Activated B cell treated with CpG ODN at 0.5 μM for 24 hours (primary cell): ENCODE results near the gene GART. TPM values are rescaled to one million over a fixed set of nuclear protein-coding genes. Genes with fewer than 3 reads are reported as not detected.
"Not testable (repeated sequence)": the region's sequence is repeated elsewhere in the genome, so short reads cannot be mapped to it uniquely, and the experiment has no call there.

Experiments used
- ATAC-seq: fragments of 200-7000 bp; cut with Tn5 transposase; one replicate; pipeline ENCODE4 v1.10.0; 2021; ENCODE audit warnings: low read depth, mild to moderate bottlenecking, moderate library complexity
- CTCF ChIA-PET: fragments of 350-600 bp; sonication (Branson Sonifier 250); formaldehyde crosslinking; loops from one replicate; lab custom pipeline; 2021; ENCODE audit warnings: antibody characterized with exemption; lab: Charles Lee
- POLR2A ChIA-PET: fragments of 350-600 bp; sonication (Branson Sonifier 250); formaldehyde crosslinking; loops from one replicate; lab custom pipeline; 2021; ENCODE audit warnings: antibody characterized with exemption; lab: Charles Lee
- DNase-seq: peaks from one replicate; pipeline ENCODE4 v3.0.0; 2022
- H3K27ac Mint-ChIP-seq: one replicate; pipeline ENCODE4 v1.8.0; 2020; ENCODE audit warnings: mixed read lengths
- H3K27me3 Mint-ChIP-seq: one replicate; pipeline ENCODE4 v1.8.0; 2021; ENCODE audit warnings: mixed read lengths
- H3K36me3 Mint-ChIP-seq: one replicate; pipeline ENCODE4 v1.8.0; 2021; ENCODE audit warnings: low read depth, mixed read lengths
- H3K4me1 Mint-ChIP-seq: one replicate; pipeline ENCODE4 v1.8.0; 2021; ENCODE audit warnings: mixed read lengths
- H3K4me3 Mint-ChIP-seq: one replicate; pipeline ENCODE4 v1.8.0; 2020; ENCODE audit warnings: mild to moderate bottlenecking, mixed read lengths
- H3K9me3 Mint-ChIP-seq: one replicate; pipeline ENCODE4 v1.8.0; 2020; ENCODE audit warnings: mixed read lengths
- intact Hi-C: fragments of 100-400 bp; cut with micrococcal nuclease; formaldehyde crosslinking; loops from one replicate; pipeline ENCODE4 v1.15.1; 2024
- total RNA-seq: library from RNA; stranded (reverse); gene quantifications from 2 replicates; pipeline ENCODE4 v1.2.3, GENCODE V29; 2022
- TF ChIP-seq, protein P1 (sequence below): fragments of 200-600 bp; IDR thresholded peaks from one replicate; pipeline ENCODE4 v1.8.0; 2022; ENCODE audit warnings: antibody characterized with exemption, mild to moderate bottlenecking

The GART gene
- total RNA-seq, 1 donor from 2014 or later, result 106 TPM

DNA sequence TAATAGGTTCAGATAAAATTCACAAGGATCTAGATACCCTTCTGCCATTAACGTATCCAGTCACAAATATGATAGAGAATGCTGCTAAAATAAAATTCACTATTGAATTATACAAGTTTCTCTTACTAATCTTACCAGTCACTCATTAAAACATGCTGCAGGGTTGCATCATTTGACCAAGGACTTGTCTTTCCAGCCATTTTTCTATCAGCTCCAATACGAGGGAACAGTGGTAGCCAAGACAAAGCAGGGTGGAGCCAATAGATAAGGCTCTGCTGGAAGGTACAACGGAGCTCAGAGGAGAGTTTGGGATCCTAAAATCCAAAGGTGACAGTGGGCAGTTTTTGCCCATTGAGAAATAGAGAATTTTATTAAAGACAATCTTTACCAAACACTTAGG lies 42.5 kb upstream of the GART start:
- CTCF ChIA-PET, result no interaction called here
- POLR2A ChIA-PET, result interaction anchor here (0.6 kb wide), 1 partner anchor 29 kb away, joined by 5 read pairs; no protein-coding TSS in a partner anchor
- intact Hi-C loops, result no loop called here
- TF ChIP-seq, protein P1, sequence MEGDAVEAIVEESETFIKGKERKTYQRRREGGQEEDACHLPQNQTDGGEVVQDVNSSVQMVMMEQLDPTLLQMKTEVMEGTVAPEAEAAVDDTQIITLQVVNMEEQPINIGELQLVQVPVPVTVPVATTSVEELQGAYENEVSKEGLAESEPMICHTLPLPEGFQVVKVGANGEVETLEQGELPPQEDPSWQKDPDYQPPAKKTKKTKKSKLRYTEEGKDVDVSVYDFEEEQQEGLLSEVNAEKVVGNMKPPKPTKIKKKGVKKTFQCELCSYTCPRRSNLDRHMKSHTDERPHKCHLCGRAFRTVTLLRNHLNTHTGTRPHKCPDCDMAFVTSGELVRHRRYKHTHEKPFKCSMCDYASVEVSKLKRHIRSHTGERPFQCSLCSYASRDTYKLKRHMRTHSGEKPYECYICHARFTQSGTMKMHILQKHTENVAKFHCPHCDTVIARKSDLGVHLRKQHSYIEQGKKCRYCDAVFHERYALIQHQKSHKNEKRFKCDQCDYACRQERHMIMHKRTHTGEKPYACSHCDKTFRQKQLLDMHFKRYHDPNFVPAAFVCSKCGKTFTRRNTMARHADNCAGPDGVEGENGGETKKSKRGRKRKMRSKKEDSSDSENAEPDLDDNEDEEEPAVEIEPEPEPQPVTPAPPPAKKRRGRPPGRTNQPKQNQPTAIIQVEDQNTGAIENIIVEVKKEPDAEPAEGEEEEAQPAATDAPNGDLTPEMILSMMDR, result no peak
- Mint-ChIP-seq H3K36me3 (peaks cover under 1% of the 10 kb centered on the region), H3K4me1 (peaks cover 10% of the 10 kb centered on the region), H3K27ac (no peak overlapping the region), H3K9me3 (no peaks in the 10 kb centered on the region), H3K4me3 (no peak overlapping the region), H3K27me3 (no peaks in the 10 kb centered on the region)
- DNase-seq (no peak), ATAC-seq (no peak)

DNA sequence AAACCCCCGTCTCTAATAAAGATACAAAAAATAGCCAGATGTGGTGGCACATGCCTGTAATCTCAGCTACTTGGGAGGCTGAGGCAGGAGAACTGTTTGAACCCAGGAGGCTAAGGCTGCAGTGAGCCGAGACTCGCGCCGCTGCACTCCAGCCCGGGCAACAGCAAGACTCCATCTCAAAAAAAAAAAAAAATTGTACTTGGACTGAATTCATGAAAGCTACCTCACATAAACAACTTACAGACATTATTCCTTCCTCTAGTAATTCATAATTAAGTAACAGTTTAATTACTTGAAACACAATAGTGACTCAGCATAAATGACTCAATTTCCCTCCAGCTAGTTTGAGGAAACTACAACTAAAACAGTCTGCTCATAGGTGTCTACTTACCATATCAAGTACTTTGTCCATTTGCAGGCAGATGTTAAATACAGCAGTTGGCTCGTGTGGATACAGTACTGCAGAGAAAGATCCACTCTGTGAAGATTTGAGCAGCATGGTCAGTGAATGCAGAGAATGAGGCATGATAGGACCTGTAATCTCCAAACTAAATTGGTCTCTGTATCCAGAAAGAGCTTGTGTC lies 37.1 kb upstream of the GART start:
- CTCF ChIA-PET, result interaction anchor here (0.7 kb wide), 1 partner anchor 27 kb away, joined by 3 read pairs; no protein-coding TSS in a partner anchor
- no peak overlapping the region for H3K27ac Mint-ChIP-seq
- ATAC-seq (no peak), DNase-seq (no peak)
- intact Hi-C loops, result no loop called here
- no peaks in the 10 kb centered on the region for H3K4me1 Mint-ChIP-seq
- H3K4me3 Mint-ChIP-seq, result no peak overlapping the region
- peaks cover 44% of the 10 kb centered on the region for H3K36me3 Mint-ChIP-seq
- no peaks in the 10 kb centered on the region for H3K27me3 Mint-ChIP-seq
- H3K9me3 Mint-ChIP-seq, result no peaks in the 10 kb centered on the region
- POLR2A ChIA-PET, result interaction anchor here (0.7 kb wide), 1 partner anchor 807 kb away, joined by 6 read pairs; no protein-coding TSS in a partner anchor
- TF ChIP-seq, protein P1, result no peak

DNA sequence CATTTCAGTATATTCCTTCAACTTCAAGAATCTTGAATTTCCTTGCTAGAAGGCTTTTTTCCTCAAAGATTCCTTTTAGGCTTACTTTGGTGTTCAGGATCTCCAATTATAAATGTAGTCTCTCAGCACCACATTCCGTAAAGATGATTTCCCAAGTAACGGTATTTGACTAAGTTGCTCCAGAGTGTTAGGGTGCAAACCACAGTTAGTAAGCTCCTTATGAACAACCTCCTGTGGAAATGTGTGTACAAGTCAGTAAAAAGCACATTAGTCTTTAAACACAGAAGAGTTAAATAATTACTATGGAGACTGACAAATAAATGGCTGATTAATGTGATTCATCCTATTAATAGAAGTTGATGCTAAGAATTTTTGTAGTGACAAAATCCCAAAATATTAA lies 36.3 kb upstream of the GART start:
- TF ChIP-seq, protein P1, result no peak
- ATAC-seq, result no peak

DNA sequence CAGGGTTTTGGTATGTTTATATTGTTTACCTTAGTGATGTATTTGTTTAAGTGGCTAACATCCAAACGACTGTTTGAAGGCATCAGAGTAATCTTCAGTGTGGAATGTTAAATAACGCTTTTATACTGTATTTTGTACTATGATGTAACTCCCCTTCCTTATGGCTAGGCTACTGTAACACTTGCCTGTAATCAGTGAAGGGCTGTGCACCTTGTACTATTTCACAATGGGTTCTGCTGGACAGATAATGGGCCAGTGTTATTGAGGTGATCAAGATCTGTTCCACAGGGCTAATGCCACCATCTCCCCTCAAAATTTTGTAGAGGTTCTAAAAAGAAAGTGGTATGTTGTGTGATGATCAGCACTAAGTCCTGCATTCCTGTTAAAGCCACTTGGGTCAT lies 34.8 kb upstream of the GART start:
- CTCF ChIA-PET, intact Hi-C loops, POLR2A ChIA-PET, DNase-seq, H3K27me3 Mint-ChIP-seq, H3K9me3 Mint-ChIP-seq, H3K27ac Mint-ChIP-seq, H3K4me1 Mint-ChIP-seq, H3K4me3 Mint-ChIP-seq, ATAC-seq: not testable (repeated sequence)
- peaks cover 62% of the 10 kb centered on the region for H3K36me3 Mint-ChIP-seq

More for the DNA sequence above, 36.3 kb upstream of the GART start:
- CTCF ChIA-PET, result no interaction called here
- intact Hi-C loops, result no loop called here
- Mint-ChIP-seq H3K4me1 (no peaks in the 10 kb centered on the region), H3K9me3 (no peaks in the 10 kb centered on the region), H3K27me3 (no peaks in the 10 kb centered on the region), H3K36me3 (peaks cover 50% of the 10 kb centered on the region), H3K4me3 (no peak overlapping the region), H3K27ac (no peak overlapping the region)
- no peak for DNase-seq
- POLR2A ChIA-PET, result interaction anchor here (0.7 kb wide), 1 partner anchor 806 kb away, joined by 6 read pairs; no protein-coding TSS in a partner anchor

DNA sequence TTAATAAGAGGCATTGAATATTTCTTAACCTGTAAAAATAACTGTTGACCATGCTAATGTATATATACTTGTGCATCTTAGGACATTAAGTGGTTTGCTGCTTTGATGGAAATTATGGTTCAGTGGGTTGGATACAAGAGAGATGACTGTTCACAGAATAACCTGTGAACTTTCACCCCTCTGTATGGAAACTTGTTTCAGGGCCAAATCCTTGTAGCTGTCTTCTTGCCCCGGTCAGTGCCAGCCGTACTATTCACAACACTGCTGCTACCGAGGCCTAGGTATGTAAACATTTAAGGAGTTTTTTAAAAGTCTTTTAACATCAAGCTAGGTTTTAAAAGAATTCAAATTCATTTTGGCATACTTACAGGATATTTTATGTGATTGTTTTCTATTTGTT lies 30.4 kb upstream of the GART start:
- ATAC-seq (no peak), DNase-seq (no peak)
- ChIA-PET CTCF (interaction anchor here (1.0 kb wide), 1 partner anchor 33 kb away, joined by 3 read pairs; no protein-coding TSS in a partner anchor), POLR2A (no interaction called here)
- Mint-ChIP-seq H3K4me3 (no peak overlapping the region), H3K36me3 (peaks cover 77% of the 10 kb centered on the region), H3K27me3 (no peaks in the 10 kb centered on the region), H3K27ac (no peak overlapping the region), H3K9me3 (no peaks in the 10 kb centered on the region), H3K4me1 (no peaks in the 10 kb centered on the region)
- intact Hi-C loops, result no loop called here
- TF ChIP-seq, protein P1, result no peak
